Upper lobe of left lung (tissue), 4 donors: ENCODE results near the gene USP4.

Experiments used
- CTCF ChIP-seq, 6 experiments: fragments of 450-650 bp in 4 of 6; fragments of 200-600 bp in 2 of 6; sonication (generic) in 2 of 6; IDR thresholded peaks; one replicate each; pipeline ENCODE4 v1.5.1; 2016 to 2019; ENCODE audit warnings: antibody characterized with exemption in 6 of 6
- POLR2A ChIP-seq, 4 donors: fragments of 450-650 bp; IDR thresholded peaks; one replicate each; pipeline ENCODE4 v1.5.1; 2016 to 2017; ENCODE audit warnings: antibody characterized with exemption in 4 of 4, mild to moderate bottlenecking in 2 of 4
- POLR2AphosphoS5 ChIP-seq, 2 donors: sonication (generic); formaldehyde crosslinking; IDR thresholded peaks; one replicate each; pipeline ENCODE4 v1.5.1; 2017; ENCODE audit warnings: antibody characterized with exemption in 2 of 2

GRCh38 chr3:49352281-49352680 lies 12.4 kb upstream of the USP4 start:
- TF ChIP-seq CTCF (IDR thresholded peaks at IDR 0.05) (no peak), POLR2AphosphoS5 (IDR thresholded peaks at IDR 0.05) (no peak), POLR2A (IDR thresholded peaks at IDR 0.05) (no peak)
